HG03097 (cell line): ENCODE measurements around the gene ZMIZ1.
A peak's percentile ranks its signal among the peaks of the same experiment; 100 is the strongest.

Experiments
- ATAC-seq: cut with Tn5 transposase; IDR thresholded peaks from one replicate; pipeline ENCODE4 v1.9.1; 2021; ENCODE audit not compliant: unreplicated experiment, low FRiP score

The ZMIZ1 gene

DNA sequence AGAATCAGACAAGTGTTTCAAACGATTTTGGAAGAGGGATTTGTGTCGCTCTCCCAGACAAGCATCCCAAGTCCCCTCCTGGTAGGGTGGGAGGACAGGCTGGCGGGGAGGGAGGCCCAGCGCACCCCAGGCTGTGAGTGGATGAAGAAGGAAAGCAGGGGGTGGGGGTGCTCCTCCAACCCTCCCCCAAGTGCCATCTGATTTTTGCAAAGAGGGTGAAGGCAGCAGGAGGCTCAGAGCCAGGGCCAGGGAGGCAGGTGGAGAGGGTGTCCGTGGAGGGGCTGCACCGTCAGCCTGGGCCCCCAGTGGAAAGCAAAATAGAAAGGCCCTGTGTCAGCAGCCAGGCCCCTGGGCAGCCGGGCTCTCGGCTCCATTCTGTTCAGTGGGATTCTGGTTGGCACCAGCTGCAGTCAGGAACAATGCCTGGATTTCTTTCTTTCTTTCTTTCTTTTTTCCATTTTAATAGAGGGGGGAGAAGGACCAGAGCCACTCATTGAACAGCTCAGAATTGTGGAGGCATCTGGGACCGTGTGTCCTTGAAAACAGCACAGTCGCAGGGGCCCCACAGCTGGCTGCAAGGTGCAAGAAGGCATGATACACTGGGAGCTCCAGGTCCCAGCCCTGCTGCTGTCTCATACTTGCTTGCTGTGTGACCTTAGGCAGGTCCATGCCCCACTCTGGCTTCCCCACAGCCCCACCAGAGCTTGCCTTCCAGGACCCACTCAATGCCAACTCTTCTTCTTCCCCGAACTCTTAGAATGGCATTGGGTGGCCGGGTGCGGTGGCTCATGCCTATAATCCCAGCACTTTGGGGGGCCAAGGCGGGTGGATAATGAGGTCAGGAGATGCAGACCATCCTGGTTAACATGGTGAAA, 7.1 kb upstream of the ZMIZ1 start:
- no peak for ATAC-seq

DNA sequence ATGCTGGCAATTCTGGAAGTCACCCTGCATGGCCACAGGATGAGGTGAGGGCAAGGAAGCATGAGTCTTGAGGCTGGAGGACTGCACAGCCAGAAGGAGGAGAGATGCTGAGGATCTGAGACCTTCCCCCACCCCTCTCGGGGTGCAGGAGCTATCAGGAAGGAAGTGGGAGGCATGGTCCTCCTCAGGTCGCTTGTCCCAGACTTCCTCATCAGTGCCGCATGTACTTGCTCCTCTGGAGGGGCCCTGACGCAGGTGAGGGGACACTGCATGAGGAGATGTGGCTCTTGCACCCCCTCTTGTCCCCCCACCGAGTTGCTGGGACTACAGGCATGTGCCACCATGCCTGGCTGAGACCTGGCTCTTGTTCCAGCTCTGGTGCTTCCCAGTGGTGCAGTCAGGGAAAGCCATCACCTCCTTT, 5.7 kb upstream of the ZMIZ1 start:
- ATAC-seq = no peak

DNA sequence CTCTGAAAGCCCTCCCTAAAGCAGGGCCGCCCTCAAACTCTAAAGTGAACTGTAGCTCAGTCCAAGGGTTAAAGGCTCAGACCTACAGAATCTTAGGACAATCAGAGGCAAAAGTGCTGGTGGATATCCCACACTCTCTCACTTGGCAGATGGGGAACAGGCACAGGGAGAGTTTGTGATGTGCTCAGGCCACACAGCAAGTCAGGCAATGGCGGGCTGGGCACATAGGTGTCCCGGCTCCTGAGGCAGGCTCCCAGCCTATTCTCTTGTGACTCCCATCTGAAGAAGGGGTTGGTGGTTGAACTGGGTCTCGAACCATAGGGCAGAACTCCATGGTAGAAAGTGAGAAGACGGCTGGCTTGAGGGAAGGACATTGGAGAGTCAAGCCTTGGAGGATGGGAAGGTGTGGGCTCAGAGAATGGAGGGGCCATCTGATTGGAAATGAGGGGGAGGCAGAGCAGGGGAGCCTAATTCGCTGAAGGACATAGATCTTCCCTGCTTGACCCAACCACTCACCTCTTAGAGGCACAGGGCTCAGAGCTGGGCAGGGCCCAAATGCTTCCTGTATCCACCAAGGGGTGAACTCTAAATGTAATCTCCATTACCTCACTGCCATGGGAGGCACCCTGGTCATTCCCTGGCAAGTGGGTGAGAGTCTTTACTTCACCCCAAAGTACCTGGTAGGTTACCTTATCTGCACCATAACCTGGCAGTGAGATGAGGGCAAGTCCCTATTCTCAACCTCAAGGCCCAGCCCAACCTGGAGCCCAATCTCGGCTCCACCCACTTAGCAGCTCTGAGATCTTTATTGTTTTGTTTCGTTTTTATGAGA, 4.9 kb upstream of the ZMIZ1 start:
- ATAC-seq = no peak

DNA sequence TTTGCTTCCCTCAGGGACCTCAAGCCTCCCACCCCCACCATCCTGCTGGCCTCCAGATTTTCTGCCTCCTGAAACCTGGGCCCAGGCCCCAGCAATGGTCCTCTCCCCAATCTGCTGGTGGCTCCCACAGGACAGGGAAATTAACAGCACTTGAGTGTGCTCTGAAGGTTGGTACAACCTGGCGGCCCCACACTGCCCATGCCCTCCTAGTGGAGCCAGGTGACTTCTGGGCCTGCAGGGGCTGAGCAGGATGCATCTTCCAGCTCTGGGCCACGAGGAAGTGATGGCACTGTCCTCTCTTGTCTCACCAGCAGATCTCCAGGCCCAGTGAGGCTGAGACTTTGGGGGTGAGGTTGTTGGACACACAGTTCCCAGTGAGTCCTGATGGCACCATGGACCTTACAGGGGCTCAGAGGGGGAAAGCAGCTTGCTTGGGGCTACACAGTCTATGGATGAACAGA, 3.6 kb upstream of the ZMIZ1 start:
- ATAC-seq = no peak

DNA sequence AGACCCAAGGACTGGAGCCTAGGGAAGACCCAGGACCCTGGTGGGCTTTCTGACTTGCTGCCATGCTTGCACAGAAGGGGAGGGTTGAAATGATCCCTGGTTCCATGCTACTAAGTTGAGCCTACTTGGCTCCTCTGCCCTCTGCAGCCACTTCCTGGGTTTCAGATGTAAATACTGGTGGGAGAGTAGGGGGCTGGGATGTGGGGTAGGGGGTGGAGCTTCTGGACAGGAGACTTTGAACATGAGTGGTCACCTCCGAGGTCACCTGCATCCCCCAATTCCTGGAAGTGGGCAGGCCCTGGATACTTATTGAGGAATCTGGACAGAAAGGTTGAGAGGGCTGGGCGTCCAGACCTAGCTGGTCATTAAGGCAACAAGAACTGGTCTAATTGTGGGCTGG, 2.9 kb upstream of the ZMIZ1 start:
- ATAC-seq = no peak

DNA sequence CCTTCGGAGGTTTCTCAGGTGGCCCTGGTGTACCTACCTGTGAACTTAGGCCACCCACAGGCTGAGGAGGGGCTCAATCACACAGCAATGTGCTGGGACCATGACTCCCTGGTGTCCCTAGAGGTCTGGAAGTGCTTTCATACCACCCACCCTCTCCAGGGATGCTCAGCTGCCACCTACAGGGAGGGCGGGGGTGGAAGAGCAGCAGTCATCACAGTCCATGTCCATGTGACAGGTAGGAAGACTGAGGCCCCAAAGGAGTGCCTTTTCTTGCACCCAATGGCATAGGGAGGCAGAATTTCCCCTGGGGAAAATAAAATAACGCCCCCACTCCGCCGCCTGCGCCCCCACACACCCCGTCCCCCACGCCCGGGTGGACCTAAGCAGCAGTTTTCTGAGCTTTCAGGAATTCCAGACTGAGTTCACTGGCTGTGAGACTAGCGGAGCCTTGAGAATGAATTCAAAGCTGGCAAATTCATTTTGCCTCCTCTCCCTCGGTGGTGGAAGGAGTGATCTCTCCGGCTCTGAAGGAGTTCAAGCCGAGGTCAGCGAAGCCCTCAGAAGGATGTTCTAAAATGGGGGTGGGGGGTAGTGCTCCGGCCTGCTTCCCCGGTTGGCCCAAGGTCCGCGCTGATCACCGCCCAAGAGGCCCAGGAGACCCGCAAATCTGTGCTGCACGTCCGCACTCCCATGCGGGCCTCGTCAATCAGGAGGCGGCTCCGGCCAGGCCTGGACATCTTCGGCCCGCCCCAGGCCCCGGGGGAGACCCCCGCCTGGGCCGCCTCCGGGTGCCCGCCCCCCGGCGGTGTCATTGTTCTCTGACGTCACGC, 2.1 kb upstream of the ZMIZ1 start:
- ATAC-seq = no peak

DNA sequence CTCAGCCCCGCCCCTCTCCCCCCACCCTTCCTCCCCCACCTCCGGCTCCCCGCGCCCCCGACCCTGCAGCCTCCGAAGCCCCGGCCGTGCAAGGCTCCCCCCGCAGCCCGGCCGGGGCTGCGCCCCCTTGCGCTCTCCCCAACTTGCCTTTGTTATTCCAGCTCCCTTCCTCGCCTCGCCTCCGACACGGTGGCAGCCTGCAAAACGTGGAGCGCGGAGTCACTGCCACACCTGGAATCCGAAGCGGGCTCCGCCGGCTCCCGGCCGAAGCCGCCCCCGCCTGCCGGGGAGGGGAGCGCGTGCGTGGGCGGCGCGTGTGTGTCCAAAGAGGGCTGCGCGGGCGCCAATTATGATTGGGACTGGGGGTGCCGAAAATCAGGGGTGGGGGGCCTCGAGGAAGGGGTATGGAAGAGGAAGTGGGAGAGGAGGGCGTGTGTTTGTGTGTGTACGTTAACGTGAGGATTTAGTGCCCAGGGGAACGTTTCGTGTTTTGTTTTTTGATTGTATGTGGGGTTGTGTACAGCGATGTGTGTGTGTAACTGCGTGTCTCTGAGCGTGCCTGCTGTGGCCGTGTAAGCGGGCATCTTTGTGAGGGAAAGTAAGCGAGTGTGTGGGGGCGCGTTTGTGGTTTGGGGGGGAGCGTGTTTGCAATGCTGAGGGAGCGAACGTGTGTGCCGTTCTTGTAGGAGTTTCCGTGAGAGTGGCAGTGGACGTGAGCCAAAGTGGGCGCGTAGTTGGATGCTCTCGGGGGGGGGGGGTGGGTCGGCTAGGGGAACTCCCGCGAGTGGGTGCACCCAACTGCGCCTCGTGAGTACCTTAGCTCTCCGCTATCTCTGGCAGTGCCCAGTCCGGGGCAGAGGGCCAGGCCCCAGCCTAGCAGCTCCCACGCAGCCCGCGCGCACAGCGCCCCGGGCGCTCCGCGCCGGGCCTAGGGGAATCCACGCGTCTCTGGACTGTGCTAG, 1.2 kb upstream of the ZMIZ1 start:
- no peak for ATAC-seq

DNA sequence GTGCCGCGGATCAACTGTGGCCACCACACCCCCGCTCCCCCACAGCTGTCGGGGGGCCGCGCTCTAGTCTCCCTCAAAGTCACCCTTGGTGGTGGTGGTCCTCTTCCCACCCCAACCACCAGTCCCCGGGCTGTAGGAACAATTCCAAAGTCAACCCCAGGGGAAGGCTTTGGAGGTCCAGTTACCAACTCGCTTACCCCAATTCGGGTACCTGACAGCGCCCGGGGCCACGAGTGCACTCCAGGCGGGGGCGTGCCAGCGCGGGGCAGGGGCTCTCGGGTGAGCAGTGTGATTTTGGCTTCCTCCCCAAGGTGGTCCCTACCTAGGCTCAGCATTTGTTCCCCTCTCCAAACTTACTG, 584 bp upstream of the ZMIZ1 start:
- ATAC-seq = no peak

DNA sequence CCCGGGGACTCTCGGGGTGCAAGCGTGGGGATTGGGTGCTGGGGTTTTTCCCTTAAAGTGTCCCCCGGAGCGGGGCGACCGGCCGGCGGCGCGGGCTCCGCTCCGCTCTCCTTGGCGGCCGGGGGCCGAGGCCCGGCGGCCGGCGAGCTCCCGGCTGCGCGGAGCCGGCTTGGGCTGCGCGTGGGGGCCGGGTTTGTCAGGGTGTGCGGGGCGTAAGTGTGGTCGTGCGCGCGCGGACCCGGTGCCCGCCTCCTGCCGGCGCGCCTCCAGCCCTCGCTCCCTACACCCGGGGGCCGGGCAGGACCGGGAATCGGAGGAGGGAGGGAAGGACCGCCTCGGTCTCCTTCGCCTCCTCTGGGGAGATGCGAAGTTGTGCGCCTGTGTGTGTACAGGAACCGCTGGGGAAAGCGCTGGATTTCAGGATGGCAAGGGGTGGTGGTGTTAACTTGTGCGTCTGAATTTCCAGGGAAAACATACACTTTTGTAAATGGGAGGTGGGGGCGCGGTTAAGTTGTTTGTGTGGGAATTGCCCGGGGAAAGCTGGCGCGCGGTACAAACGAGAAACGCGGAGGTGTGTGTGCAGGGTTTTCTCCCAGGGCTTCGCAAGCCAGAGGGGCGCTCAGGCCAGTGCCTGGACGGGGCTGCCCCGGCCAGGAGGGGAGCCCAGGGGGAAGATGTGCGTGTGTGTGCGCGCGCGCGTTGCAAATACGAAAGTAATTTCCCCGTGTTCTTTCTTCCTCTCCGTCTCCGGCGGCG, 737 bp downstream of the ZMIZ1 start:
- ATAC-seq = peak; percentile 1

DNA sequence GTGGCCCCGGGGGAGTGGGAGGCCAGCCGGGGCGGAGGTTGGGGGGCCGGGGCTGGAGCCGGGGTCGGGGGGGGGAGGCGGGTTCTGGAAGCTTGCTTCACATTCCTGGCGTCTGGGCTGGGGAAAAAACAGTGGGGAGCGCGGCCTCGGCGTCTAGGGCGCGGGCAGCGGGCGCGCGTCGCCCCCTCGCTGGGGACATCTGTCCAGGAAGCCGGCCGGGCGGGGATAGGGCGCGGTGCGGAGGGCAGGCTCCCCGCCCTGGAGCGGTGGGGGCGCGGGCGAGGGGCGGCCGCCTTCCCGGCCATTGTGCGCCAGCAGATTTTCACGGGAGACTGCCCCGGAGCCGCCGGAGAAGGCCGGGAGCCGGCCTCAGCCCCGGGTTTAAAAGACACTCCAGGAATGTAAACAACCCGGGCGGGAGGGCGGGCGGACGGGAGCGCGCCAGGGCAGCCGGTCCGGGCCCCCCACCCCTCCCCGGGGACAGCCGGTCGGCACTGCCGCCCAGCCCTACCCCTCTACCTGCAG, 1.4 kb downstream of the ZMIZ1 start:
- no peak for ATAC-seq

DNA sequence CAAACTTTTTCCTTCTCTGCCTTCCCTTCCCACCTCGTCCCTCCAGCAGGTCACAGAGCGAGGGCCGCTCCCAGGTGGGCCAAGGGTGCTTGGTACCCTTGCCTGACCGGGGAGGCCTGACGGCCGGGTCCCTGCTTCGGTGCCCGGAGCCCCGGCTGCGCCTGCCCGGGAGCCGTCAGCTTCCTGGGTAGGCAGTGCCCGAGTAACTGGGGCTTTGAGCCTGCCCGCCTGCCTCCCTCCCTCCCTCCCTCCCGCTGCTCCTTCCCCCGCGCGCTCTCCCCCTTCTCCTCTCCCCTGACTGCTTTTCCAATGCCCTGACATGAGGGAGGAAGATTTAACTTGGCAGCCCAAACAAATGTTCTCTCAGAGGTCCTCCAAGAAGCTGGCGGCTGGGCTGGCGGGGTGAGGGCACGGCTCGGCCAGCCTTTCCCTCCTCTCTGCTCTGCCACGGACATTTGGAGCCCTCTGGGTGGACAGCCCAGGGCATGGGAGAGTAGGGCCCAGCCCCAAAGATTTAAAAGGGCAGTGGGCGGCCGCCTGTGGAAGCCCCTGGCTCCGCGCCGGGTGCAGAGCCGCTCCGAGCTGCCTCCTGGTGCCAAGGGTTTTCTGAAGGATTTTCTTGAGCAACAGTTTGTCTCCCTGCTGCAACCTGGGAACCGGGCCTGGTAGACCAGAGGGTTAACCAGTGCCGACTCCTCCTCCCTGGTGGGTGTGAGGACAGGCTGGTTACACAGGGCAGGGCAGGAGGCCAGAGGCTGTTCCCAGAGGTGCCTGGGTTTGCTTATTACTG, 2.0 kb downstream of the ZMIZ1 start:
- ATAC-seq = no peak

DNA sequence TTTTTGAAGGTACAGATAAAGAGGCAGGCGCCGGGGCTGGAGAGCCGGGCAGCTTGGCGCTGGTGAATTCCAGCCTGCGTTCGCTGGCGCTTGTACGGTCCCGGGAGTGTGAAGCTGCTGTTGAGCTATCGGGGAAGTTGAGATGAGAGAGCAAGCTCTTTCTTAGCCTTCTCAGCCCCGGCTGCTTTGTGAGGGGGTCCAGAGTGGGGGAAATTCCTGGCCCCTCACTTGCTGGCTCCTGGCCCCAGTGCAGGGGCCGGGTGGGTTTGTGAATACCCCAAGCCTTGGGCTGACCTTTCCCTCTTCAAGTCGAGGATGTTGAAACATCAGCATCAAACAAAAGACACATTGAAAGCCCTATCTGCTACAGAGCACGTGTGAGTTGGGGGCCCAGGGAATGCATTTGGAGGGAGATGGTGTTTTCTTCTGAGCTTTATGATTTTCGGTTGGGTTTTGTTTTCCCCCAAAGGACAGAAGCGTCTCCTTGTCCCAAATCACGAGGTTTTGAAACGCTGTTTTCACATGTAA, 2.7 kb downstream of the ZMIZ1 start:
- no peak for ATAC-seq

DNA sequence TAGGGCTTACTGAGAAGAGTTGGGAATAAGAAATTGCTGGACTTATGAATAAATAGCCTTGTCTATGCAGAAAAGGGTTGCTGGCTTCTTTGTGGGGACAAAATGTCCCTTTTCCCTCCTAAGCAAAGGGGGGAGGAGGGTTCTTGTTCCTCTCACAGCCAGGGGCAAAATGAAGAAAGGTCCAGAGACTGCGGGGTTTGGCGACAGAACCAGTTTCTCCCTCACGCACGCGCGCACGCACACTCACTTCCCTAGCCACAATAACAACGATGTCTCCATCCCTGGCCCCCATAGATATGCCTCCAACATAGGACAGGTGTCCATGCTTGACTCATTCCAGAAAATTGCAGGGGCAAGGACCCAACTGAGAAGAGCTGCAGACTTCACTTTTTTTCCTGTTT, 3.3 kb downstream of the ZMIZ1 start:
- ATAC-seq = no peak

DNA sequence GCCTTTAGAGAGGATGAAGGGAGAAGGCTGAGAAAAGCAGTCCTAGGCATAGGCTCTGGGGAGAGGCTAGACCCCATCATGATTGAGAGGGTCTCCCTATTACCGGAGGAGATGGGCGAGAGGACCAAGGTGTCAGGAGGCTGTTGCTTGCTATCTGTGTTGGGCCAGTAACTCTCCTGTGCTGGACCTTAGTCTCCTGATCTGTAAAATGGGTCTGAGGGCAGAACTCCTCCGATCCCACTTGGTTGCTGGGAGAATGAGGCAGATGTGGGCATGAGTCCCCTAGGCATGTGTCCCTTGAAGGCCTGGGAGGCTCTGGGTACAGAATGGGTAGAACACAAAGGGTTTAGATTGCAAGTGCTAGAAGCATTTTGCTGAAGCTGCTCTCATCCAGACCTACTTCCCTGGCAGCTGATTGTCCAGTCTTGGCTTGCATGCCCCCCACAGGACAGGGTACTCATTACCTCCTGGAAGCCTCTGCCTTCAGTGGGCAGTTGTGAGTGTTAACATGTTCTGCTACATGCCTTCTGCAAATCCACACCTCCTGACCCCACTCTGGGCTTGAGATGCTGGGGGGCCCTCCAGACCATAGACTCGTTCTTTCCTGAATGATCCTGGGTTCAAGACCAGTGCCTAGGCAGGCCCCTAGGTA, 4.4 kb downstream of the ZMIZ1 start:
- no peak for ATAC-seq

DNA sequence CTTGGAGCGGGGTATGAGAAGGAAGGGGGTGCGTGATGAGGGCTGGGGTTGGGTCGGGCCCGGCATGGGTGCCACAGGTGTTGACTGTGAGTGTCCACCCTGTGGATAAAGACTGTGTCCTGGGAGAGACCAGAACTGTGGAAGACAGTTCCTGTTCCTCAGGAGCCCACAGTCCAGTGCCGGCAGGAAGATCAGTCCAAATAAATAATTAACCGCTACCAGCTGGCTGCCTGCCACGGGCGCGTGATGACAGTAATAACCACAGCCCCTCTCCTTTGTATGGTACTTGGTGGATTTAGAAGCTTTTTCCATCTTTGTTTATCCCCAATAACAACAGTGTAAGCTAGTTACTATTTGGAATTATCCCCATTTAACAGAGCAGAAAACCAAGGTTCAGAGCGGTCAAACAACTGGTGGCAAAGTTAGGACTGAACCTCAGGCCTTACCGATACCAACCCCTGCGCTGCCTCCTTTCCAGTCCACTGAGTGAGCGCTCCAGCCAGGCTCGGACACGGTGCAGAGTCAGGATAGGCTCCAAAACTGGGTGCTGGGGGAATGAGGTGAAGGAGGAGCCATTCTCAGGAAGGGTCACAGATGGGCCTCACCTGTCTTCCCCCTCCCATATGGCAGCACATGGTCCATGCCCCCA, 5.1 kb downstream of the ZMIZ1 start:
- ATAC-seq = no peak

DNA sequence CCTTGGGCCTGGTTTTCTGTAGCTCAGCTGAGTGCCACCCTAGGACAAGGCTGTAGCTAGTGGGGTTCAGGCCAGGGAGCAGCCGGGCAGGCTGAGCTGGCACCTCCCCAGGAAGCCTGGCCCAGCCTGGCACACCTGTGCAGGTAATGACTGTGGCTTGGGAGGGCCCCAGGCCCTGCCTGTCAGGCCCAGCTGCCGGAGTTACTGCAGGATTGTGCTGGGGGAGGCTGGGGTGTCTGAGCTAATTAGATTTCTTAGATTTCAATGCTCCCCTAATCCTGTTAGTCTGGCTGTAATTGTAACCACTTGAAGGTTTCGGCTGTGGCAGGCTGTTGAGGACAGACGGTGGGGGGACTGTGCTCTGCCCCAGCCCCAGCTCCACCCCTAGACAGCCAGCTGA, 6.0 kb downstream of the ZMIZ1 start:
- ATAC-seq = no peak

DNA sequence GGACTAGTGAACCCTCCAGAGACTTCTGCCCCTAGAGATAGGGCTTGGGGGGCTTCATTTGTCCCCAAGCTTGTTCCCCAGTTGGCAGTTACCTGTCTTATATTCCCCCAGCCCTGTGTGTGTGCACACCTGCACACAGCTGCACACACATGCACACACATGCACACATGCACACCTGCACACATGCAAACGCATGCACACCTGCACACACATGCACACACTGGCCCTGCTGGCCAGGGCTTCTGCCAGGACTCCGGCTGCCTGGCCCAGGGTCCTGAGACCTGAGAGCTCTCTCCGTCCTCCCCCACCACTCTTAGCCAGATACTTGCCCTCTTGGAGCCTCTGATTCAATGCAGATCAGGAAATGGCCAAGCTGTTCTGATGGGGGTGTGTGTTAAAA, 6.7 kb downstream of the ZMIZ1 start:
- no peak for ATAC-seq
